Smooth muscle cell (in vitro differentiated cells): ENCODE measurements around the gene STEAP1. TPM values are rescaled to one million over a fixed set of nuclear protein-coding genes. Genes with fewer than 3 reads are reported as not detected.
"Not testable (repeated sequence)": the region's sequence is repeated elsewhere in the genome, so short reads cannot be mapped to it uniquely, and the experiment has no call there.

Experiments used
- DNase-seq: peaks from one replicate; lab custom pipeline; 2025; ENCODE audit not compliant: unreplicated experiment; lab: John Stamatoyannopoulos, UW
- H2AFZ ChIP-seq: fragments of 200-600 bp; sonication (generic); 2 replicates; pipeline ENCODE4 v1.6.0; 2016; ENCODE audit warnings: antibody characterized with exemption, low read depth, mild to moderate bottlenecking
- H3F3A ChIP-seq: fragments of 200-600 bp; sonication (generic); 2 replicates; pipeline ENCODE4 v1.6.0; 2017; ENCODE audit warnings: antibody characterized with exemption, low read depth
- H3K27ac ChIP-seq: fragments of 200-600 bp; sonication (generic); 2 replicates; pipeline ENCODE4 v1.5.1; 2016; ENCODE audit warnings: low read depth, mild to moderate bottlenecking
- H3K27me3 ChIP-seq: fragments of 200-600 bp; sonication (generic); 2 replicates; pipeline ENCODE4 v1.6.1; 2016; ENCODE audit warnings: low read depth, mild to moderate bottlenecking
- H3K36me3 ChIP-seq: fragments of 200-600 bp; sonication (generic); 2 replicates; pipeline ENCODE4 v1.5.1; 2016; ENCODE audit warnings: low read depth
- H3K4me1 ChIP-seq: fragments of 200-600 bp; sonication (generic); 2 replicates; pipeline ENCODE4 v1.5.1; 2016; ENCODE audit warnings: low read depth
- H3K4me2 ChIP-seq: fragments of 200-600 bp; sonication (generic); 2 replicates; pipeline ENCODE4 v1.6.0; 2016; ENCODE audit warnings: mild to moderate bottlenecking
- H3K4me3 ChIP-seq: fragments of 200-600 bp; sonication (generic); 2 replicates; pipeline ENCODE4 v1.5.1; 2016; ENCODE audit warnings: mild to moderate bottlenecking
- H3K79me2 ChIP-seq: fragments of 200-600 bp; sonication (generic); 2 replicates; pipeline ENCODE4 v1.6.0; 2016; ENCODE audit warnings: low read depth, mild to moderate bottlenecking
- H3K9ac ChIP-seq: fragments of 200-600 bp; sonication (generic); 2 replicates; pipeline ENCODE4 v1.6.0; 2016; ENCODE audit warnings: low read depth
- H3K9me3 ChIP-seq: fragments of 200-600 bp; sonication (generic); replicated peaks from 2 replicates; pipeline ENCODE4 v1.5.1; 2016; ENCODE audit warnings: low read depth
- H4K20me1 ChIP-seq: fragments of 200-600 bp; sonication (generic); 2 replicates; pipeline ENCODE4 v1.6.0; 2016; ENCODE audit warnings: low read depth
- WGBS: methylation state at CpG from one replicate; pipeline ENCODE4 v1.1.7; 2016; ENCODE audit warnings: low lambda C conversion rate; 5-methylcytosine and 5-hydroxymethylcytosine counted together
- polyA plus RNA-seq: library from polyadenylated mRNA; unstranded; fragments of >200 nt; fragmentation: Nextera tagmentation; extraction: Ambion mirVana; gene quantifications from 2 replicates; pipeline ENCODE4 v1.2.1, GENCODE V29; 2016
- total RNA-seq: library from RNA; depleted of rRNA; stranded (reverse); fragments of >200 nt; gene quantifications from 2 replicates; pipeline ENCODE4 v1.2.3, GENCODE V29; 2014
- TF ChIP-seq, protein P1 (sequence below): fragments of 200-600 bp; sonication (generic); IDR thresholded peaks from 2 replicates; pipeline ENCODE4 v1.5.1; 2017; ENCODE audit warnings: borderline replicate concordance, mild to moderate bottlenecking, antibody characterized with exemption; ENCODE audit not compliant: insufficient read depth, poor library complexity, severe bottlenecking

STEAP1 gene
- total and polyA plus RNA-seq, 2 experiments from 2014 or later = 0.48 to 2.1 TPM

- TF ChIP-seq, protein P1, sequence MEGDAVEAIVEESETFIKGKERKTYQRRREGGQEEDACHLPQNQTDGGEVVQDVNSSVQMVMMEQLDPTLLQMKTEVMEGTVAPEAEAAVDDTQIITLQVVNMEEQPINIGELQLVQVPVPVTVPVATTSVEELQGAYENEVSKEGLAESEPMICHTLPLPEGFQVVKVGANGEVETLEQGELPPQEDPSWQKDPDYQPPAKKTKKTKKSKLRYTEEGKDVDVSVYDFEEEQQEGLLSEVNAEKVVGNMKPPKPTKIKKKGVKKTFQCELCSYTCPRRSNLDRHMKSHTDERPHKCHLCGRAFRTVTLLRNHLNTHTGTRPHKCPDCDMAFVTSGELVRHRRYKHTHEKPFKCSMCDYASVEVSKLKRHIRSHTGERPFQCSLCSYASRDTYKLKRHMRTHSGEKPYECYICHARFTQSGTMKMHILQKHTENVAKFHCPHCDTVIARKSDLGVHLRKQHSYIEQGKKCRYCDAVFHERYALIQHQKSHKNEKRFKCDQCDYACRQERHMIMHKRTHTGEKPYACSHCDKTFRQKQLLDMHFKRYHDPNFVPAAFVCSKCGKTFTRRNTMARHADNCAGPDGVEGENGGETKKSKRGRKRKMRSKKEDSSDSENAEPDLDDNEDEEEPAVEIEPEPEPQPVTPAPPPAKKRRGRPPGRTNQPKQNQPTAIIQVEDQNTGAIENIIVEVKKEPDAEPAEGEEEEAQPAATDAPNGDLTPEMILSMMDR = no peak
- H3F3A ChIP-seq = no peaks in the 10 kb centered on the region
- no peaks in the 10 kb centered on the region for H3K36me3 ChIP-seq
- no peak overlapping the region for H3K9ac ChIP-seq
- no peaks in the 10 kb centered on the region for H3K27me3 ChIP-seq
- no peak overlapping the region for H3K4me3 ChIP-seq
- no peak overlapping the region for H2AFZ ChIP-seq
- no peaks in the 10 kb centered on the region for H3K4me1 ChIP-seq
- DNase-seq = no peak
- H3K27ac ChIP-seq = no peak overlapping the region
- no peak overlapping the region for H3K4me2 ChIP-seq
- H4K20me1 ChIP-seq = no peaks in the 10 kb centered on the region
- no peaks in the 10 kb centered on the region for H3K9me3 ChIP-seq
- no peaks in the 10 kb centered on the region for H3K79me2 ChIP-seq
Measured at GRCh38 chr7:90180649-90181048, 26.4 kb downstream of the STEAP1 start.

- H3K9me3 ChIP-seq = no peaks in the 10 kb centered on the region
- H3F3A ChIP-seq = no peaks in the 10 kb centered on the region
- H3K27ac ChIP-seq = no peak overlapping the region
- no peaks in the 10 kb centered on the region for H4K20me1 ChIP-seq
- H3K4me3 ChIP-seq = no peak overlapping the region
- H3K4me1 ChIP-seq = no peaks in the 10 kb centered on the region
- H3K4me2 ChIP-seq = no peak overlapping the region
- no peak overlapping the region for H2AFZ ChIP-seq
- TF ChIP-seq, protein P1 = no peak
- no peaks in the 10 kb centered on the region for H3K36me3 ChIP-seq
- H3K9ac ChIP-seq = no peak overlapping the region
- H3K27me3 ChIP-seq = no peaks in the 10 kb centered on the region
- H3K79me2 ChIP-seq = no peaks in the 10 kb centered on the region
- no peak for DNase-seq
Measured at GRCh38 chr7:90181485-90181884, 27.2 kb downstream of the STEAP1 start.

DNA sequence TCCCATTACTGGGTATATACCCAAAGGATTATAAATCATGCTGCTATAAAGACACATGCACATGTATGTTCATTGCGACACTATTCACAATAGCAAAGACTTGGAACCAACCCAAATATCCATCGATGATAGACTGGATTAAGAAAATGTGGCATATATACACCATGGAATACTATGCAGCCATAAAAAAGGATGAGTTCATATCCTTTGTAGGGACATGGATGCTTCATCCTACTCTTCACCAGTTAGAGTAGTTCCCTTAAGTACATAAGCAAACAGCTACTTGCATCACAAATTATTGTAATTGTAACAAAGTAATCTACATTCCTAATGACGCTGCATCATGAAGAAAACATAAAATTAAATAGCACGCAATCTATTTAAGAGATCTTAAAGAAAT is 32.0 kb downstream of the STEAP1 start:
- not testable (repeated sequence) for H3K4me3 ChIP-seq

GRCh38 chr7:90187507-90188050 is 33.3 kb downstream of the STEAP1 start:
- H3K27me3 ChIP-seq = no peaks in the 10 kb centered on the region
- no peaks in the 10 kb centered on the region for H3K36me3 ChIP-seq
- no peaks in the 10 kb centered on the region for H3K9me3 ChIP-seq
- H3F3A ChIP-seq = no peaks in the 10 kb centered on the region
- TF ChIP-seq, protein P1 = no peak
- no peaks in the 10 kb centered on the region for H3K79me2 ChIP-seq
- H3K4me2 ChIP-seq = no peak overlapping the region
- H3K4me3 ChIP-seq = no peak overlapping the region
- H4K20me1 ChIP-seq = no peaks in the 10 kb centered on the region
- no peak overlapping the region for H2AFZ ChIP-seq
- DNase-seq = no peak
- no peak overlapping the region for H3K27ac ChIP-seq
- H3K4me1 ChIP-seq = no peaks in the 10 kb centered on the region
- H3K9ac ChIP-seq = no peak overlapping the region

More for the DNA sequence above, 32.0 kb downstream of the STEAP1 start:
- H3K79me2 ChIP-seq, H4K20me1 ChIP-seq, DNase-seq, H3K4me1 ChIP-seq, H3K27ac ChIP-seq, H3F3A ChIP-seq, H3K4me2 ChIP-seq, H3K27me3 ChIP-seq, H3K9me3 ChIP-seq, H3K9ac ChIP-seq, H2AFZ ChIP-seq, H3K36me3 ChIP-seq: not testable (repeated sequence)
- WGBS = 77% methylated on average over 4 of the region's 4 CpGs
